Mucosa of descending colon (tissue), 3 donors: ENCODE data around the gene BAZ1A. TPM values are rescaled to one million over a fixed set of nuclear protein-coding genes. Genes with fewer than 3 reads are reported as not detected.

ENCODE experiments used
- ATAC-seq: fragments of 200-7000 bp; cut with Tn5 transposase; one replicate; pipeline ENCODE4 v1.9.1; 2020; ENCODE audit warnings: mild to moderate bottlenecking, moderate library complexity
- DNase-seq, 3 donors: peaks; one replicate each; pipeline ENCODE4 v3.0.0-alpha.2; 2020
- H3K36me3 ChIP-seq: fragments of 200-600 bp; one replicate; pipeline ENCODE4 v1.8.0; 2021; ENCODE audit warnings: low read depth, mild to moderate bottlenecking
- H3K4me1 ChIP-seq: fragments of 200-600 bp; one replicate; pipeline ENCODE4 v1.8.0; 2021; ENCODE audit warnings: low read depth, mild to moderate bottlenecking
- H3K4me3 ChIP-seq: fragments of 200-600 bp; one replicate; pipeline ENCODE4 v1.8.0; 2021; ENCODE audit warnings: mild to moderate bottlenecking
- H3K9me3 ChIP-seq: fragments of 200-600 bp; one replicate; pipeline ENCODE4 v1.8.0; 2021; ENCODE audit warnings: mild to moderate bottlenecking
- CTCF ChIP-seq: fragments of 200-600 bp; IDR thresholded peaks from one replicate; pipeline ENCODE4 v1.8.0; 2022; ENCODE audit warnings: antibody characterized with exemption, mild to moderate bottlenecking
- intact Hi-C, 2 donors: fragments of 100-400 bp; cut with DNase I in 1 of 2; cut with micrococcal nuclease in 1 of 2; formaldehyde crosslinking; loops; one replicate each; pipeline versions ENCODE4 v1.11.0 to v1.11.1; 2022; cut with DNase I, micrococcal nuclease
- total RNA-seq, 3 donors: library from RNA; stranded (reverse); fragmentation: NEBNext Ultra II Directional in 2 of 3; extraction: Animal tissue kit (Norgen Biotek cat#: 25700) in 2 of 3; gene quantifications; one replicate each; pipeline versions ENCODE4 v1.2.1 to v1.2.4, GENCODE V29; 2021 to 2023
- donor health status: DM: no; HTN: no; CAD: no; lungs with moderate emphysema.
- donor health status: DM: no; HTN: no; CAD: no.
- donor health status: DM: no; HTN: yes; CAD: no.

The BAZ1A gene
- total RNA-seq, 3 donors from 2014 or later: 30.6 to 30.9 (median 30.8) TPM

- ATAC-seq (no peak), DNase-seq (no peak)
- intact Hi-C loops: no loop called here
- H3K9me3 ChIP-seq: no peaks in the 10 kb centered on the region
- H3K4me3 ChIP-seq: no peak overlapping the region
- H3K4me1 ChIP-seq: no peaks in the 10 kb centered on the region
- TF ChIP-seq CTCF: no peak
- H3K36me3 ChIP-seq: no peaks in the 10 kb centered on the region
Observed at GRCh38 chr14:34794941-34795340, 80.2 kb downstream of the BAZ1A start.

- Histone ChIP-seq H3K4me3 (no peak overlapping the region), H3K4me1 (no peaks in the 10 kb centered on the region), H3K36me3 (no peaks in the 10 kb centered on the region), H3K9me3 (no peaks in the 10 kb centered on the region)
- no peak for ATAC-seq
- no peak for DNase-seq
- no peak for TF ChIP-seq CTCF
- intact Hi-C loops: no loop called here
Observed at GRCh38 chr14:34794217-34794616, 80.9 kb downstream of the BAZ1A start.

DNA sequence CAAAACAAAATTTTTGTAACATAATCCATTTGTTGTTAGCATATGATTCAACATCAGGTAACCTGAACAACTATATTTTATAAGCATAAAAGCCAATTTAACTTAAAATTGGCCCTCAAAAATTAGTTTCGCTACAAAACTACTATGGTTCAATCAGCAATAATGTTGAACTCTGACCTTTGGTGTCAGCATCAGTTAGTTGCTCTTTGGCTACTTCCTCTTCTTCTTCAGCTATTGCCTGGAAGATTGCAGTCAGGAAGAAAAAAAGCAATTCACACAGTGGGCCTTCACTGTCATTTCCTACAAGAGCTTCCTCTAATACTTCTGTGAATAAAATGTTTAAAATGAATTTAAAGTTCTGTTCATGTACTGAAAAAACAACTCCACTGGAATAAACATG, 82.6 kb downstream of the BAZ1A start:
- DNase-seq: no peak
- TF ChIP-seq CTCF: no peak
- no peak for ATAC-seq

GRCh38 chr14:34785223-34786006, 89.7 kb downstream of the BAZ1A start:
- no peak overlapping the region for H3K4me3 ChIP-seq
- no peak for TF ChIP-seq CTCF
- H3K4me1 ChIP-seq: no peaks in the 10 kb centered on the region
- ATAC-seq (no peak), DNase-seq (no peak)
- no peaks in the 10 kb centered on the region for H3K9me3 ChIP-seq
- intact Hi-C loops: no loop called here
- no peaks in the 10 kb centered on the region for H3K36me3 ChIP-seq

More for the DNA sequence above, 82.6 kb downstream of the BAZ1A start:
- H3K4me1 ChIP-seq: no peaks in the 10 kb centered on the region
- H3K4me3 ChIP-seq: no peak overlapping the region
- no peaks in the 10 kb centered on the region for H3K36me3 ChIP-seq
- H3K9me3 ChIP-seq: no peaks in the 10 kb centered on the region
- intact Hi-C loops: no loop called here

GRCh38 chr14:34782031-34782430, 93.1 kb downstream of the BAZ1A start:
- TF ChIP-seq CTCF: no peak
- ATAC-seq (no peak), DNase-seq (no peak)
- H3K9me3 ChIP-seq: no peaks in the 10 kb centered on the region
- H3K36me3 ChIP-seq: no peaks in the 10 kb centered on the region
- intact Hi-C loops: no loop called here
- no peaks in the 10 kb centered on the region for H3K4me1 ChIP-seq
- no peak overlapping the region for H3K4me3 ChIP-seq

DNA sequence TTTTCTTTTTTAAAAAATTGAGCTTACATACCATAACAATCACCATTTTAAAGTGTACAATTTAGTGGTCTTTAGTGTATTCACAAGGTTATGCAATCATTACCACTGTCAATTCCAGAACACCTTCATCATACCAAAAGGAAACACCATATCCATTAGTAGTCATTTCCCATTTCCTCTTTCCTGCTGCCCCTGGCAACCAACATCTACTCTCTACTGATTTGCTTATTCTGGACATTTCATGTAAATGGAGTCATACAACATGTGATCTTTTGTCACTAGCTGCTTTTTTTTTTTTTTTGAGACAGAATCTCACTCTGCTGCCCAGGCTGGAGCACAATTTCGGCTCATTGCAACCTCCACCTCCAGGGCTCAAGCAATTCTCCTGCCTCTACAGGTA, 93.9 kb downstream of the BAZ1A start:
- H3K9me3 ChIP-seq: no peaks in the 10 kb centered on the region
- no peak for TF ChIP-seq CTCF
- H3K4me1 ChIP-seq: no peaks in the 10 kb centered on the region
- no peak overlapping the region for H3K4me3 ChIP-seq
- no peaks in the 10 kb centered on the region for H3K36me3 ChIP-seq
- ATAC-seq (no peak), DNase-seq (no peak)
- intact Hi-C loops: no loop called here
